T47D (cell line): ENCODE measurements around the gene DDX60.
"Not testable (repeated sequence)": the region's sequence is repeated elsewhere in the genome, so short reads cannot be mapped to it uniquely, and the experiment has no call there.

ENCODE experiments used
- DNase-seq, 2 experiments: peaks; one replicate each; pipeline versions ENCODE4 v3.0.0 to v3.0.0-alpha.2; 2011 to 2012; ENCODE audit warnings: low read depth in 1 of 2, low spot score in 1 of 2
- JUND ChIP-seq: IDR thresholded peaks from 2 replicates; pipeline ENCODE4 v1.6.1; 2012; ENCODE audit warnings: low read depth
- in situ Hi-C: cut with HindIII; loops from 2 replicates; pipeline ENCODE4 v1.10.0; 2016; ENCODE audit warnings: low sequenced_read_pairs, low pct_unique_long_range_greater_than_20kb

DDX60 gene

DNA sequence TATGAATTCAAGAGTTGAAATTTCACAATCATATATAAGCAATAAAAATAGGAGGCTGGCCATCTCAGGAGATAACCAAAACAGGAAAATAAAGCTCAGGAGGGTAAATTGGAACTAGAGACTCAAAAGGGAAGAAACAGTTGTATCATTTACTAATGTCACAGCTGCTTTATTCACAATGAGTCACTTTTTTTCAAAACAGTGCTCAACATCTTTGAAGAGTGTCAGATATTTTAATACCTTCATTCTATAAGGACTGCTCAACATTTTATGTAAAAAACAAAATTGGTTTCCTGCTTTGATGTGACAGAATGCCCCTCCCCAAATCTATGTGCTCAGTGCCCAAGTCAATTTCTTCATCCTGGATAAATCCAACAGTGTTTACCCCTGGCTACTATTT, 97.7 kb downstream of the DDX60 start:
- no peak for TF ChIP-seq JUND
- DNase-seq: no peak
- in situ Hi-C loops: no loop called here

GRCh38 chr4:168218645-168219044, 99.9 kb downstream of the DDX60 start:
- no peak for DNase-seq
- in situ Hi-C loops: no loop called here
- no peak for TF ChIP-seq JUND

- in situ Hi-C loops, DNase-seq: not testable (repeated sequence)
Measured at GRCh38 chr4:168213511-168213910, 105.0 kb downstream of the DDX60 start.

GRCh38 chr4:168212656-168213055, 105.9 kb downstream of the DDX60 start:
- no peak for DNase-seq

GRCh38 chr4:168208957-168209614, 109.5 kb downstream of the DDX60 start:
- in situ Hi-C loops: no loop called here
- DNase-seq: no peak
- TF ChIP-seq JUND: no peak

More at GRCh38 chr4:168212656-168213055, 105.9 kb downstream of the DDX60 start:
- in situ Hi-C loops: no loop called here
- TF ChIP-seq JUND: no peak

GRCh38 chr4:168203233-168203911, 115.2 kb downstream of the DDX60 start:
- no peak for TF ChIP-seq JUND
- DNase-seq: no peak
- in situ Hi-C loops: no loop called here

DNA sequence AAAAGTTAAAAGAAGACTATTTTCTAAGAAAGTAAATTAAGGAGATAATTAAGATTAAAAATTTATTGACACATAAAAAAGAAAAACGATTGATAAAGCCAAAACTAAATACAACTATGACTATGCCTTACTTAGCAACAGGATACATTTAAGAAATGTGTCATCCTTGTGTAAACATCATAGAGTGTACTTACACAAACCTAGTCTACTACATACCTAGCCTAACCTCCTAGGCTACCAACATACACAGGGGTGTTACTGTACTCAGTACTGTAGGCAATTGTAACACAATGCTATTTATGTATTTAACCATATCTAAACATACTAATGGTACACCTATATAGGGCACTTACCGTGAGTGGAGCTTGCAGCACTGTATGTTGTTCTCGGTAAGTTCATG, 117.9 kb downstream of the DDX60 start:
- in situ Hi-C loops: no loop called here
- TF ChIP-seq JUND: no peak

DNA sequence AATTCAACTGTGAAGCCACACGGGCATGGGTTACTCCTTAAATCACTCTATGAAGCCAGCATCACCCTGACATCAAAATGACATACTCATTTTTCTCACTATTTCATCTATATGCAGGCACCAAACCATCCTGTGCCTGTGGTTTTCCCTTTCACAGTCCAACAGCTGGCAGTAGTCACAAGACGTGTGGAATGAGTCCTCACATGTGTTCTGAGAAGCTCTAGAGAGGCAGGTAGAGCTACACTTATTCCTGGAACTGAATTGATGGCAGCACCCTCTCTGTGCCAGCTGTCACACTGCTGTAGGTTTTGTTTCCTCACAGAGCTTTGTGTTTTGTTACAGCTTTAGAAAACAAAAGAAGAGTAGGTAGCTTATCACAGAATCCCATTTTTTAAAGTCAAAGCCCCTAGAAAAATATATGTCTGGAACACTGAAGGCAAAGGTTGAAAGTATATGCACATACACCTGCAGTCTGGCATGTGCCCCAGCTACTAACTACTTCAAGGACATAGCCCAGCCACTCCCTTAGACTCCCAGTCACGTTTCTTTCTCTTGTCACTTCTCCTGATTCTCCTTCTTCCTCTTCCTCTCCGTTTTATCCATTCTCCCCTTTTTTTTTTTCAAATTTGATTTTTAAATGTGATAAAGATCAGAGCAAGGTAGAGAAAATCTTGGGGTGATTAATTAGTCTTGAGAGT, 119.1 kb downstream of the DDX60 start:
- no peak for DNase-seq
- in situ Hi-C loops: no loop called here
- no peak for TF ChIP-seq JUND

More for the DNA sequence above, 117.9 kb downstream of the DDX60 start:
- peak in 1 of 2 experiments; percentile 19 for DNase-seq

- in situ Hi-C loops: no loop called here
- no peak for TF ChIP-seq JUND
- DNase-seq: no peak
Measured at GRCh38 chr4:168197926-168198325, 120.6 kb downstream of the DDX60 start.

DNA sequence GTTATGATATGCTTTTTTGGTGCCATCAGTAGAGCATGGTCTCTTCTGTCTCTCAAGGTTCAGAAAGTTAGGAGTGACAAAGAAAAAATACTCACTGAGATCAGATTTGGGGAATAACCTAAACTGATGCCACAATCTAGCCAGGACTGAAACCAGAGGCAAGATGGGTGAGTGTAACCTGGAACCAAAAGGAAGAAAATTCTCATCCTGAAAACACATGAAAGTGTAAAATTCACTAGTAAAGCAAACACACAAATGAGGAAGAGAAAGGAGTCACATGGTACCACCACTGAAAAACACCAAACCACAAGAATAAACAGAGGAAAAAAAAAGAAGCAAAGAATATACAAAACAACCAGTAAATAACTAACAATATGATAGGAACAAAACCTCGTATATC, 129.8 kb downstream of the DDX60 start:
- no peak for DNase-seq
- no peak for TF ChIP-seq JUND
- in situ Hi-C loops: no loop called here

- DNase-seq: peak; percentile 22 to 46
- no peak for TF ChIP-seq JUND
- in situ Hi-C loops: no loop called here
Measured at GRCh38 chr4:168183717-168184571, 134.6 kb downstream of the DDX60 start.

- in situ Hi-C loops: no loop called here
- TF ChIP-seq JUND: no peak
- DNase-seq: no peak
Measured at GRCh38 chr4:168177546-168178149, 140.9 kb downstream of the DDX60 start.

- TF ChIP-seq JUND: no peak
- in situ Hi-C loops: no loop called here
- DNase-seq: no peak
Measured at GRCh38 chr4:168174308-168174707, 144.2 kb downstream of the DDX60 start.
